Measurements from ENCODE around the gene PHF20. TPM values are rescaled to one million over a fixed set of nuclear protein-coding genes. Genes with fewer than 3 reads are reported as not detected.

Gene PHF20
- total and polyA plus RNA-seq, 2 of the 13 experiments (the other 11 are each of a cell fraction or from before 2014, with no cell fraction given), result 22.8 to 34.1 TPM

DNA sequence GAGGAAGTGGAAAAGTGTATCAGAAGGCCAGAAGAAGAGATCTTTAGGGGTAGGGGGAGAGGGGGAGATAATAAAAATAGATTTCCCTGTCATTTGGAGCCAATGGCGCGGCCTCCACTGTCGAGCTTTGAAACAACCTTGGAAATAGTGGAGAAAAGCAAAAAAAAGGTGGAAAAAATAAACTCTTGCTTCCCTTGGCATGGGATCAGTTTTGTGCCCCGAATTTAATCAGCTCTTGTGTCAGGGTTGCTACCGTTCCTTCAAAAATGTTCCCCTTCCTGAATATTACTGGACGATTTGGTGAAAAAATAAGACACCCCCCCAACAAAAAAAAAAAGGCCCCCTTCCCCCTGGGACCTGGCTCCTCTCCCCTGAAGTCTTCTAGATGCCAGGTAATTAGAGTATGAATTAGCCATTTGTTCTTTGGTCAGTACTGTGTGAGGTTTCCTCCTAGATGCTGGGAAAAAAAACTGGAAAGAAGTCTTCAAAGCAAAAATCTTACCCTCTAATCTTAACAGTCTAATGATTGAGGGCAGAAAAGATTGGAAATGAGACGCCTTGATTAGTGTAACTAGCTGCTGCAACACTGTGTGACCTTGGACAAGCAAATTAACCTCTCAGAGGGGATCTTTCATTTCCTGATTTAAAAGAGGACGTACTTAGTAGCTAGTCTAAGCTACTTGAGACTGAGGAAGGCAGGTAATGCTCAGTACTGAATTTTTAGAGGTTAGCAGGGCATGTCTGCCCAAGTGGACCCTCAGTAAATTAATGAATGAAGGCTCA, 28.9 kb upstream of the PHF20 start (continued):
- TF ChIP-seq, protein P1, sequence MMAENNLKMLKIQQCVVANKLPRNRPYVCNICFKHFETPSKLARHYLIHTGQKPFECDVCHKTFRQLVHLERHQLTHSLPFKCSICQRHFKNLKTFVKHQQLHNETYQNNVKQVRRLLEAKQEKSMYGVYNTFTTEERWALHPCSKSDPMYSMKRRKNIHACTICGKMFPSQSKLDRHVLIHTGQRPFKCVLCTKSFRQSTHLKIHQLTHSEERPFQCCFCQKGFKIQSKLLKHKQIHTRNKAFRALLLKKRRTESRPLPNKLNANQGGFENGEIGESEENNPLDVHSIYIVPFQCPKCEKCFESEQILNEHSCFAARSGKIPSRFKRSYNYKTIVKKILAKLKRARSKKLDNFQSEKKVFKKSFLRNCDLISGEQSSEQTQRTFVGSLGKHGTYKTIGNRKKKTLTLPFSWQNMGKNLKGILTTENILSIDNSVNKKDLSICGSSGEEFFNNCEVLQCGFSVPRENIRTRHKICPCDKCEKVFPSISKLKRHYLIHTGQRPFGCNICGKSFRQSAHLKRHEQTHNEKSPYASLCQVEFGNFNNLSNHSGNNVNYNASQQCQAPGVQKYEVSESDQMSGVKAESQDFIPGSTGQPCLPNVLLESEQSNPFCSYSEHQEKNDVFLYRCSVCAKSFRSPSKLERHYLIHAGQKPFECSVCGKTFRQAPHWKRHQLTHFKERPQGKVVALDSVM (CRISPR knock-in tag; IDR thresholded peaks at IDR 0.05), result no peak
- TF ChIP-seq SP2 (CRISPR knock-in tag; IDR thresholded peaks at IDR 0.05) (no peak), FOXC1 (CRISPR knock-in tag; IDR thresholded peaks at IDR 0.05; ENCODE audit: borderline replicate concordance) (no peak), RAD21 (CRISPR knock-in tag; IDR thresholded peaks at IDR 0.05) (no peak), ZNF567 (CRISPR knock-in tag; IDR thresholded peaks at IDR 0.05; ENCODE audit: borderline replicate concordance) (peak; percentile 34; the same call in 1 of the 2 replicates), ADNP (CRISPR knock-in tag; IDR thresholded peaks at IDR 0.05) (no peak), JUNB (CRISPR knock-in tag; IDR thresholded peaks at IDR 0.05; ENCODE audit: borderline replicate concordance) (no peak), ZFP41 (CRISPR knock-in tag; IDR thresholded peaks at IDR 0.05; ENCODE audit: borderline replicate concordance) (no peak), ZNF605 (CRISPR knock-in tag; IDR thresholded peaks at IDR 0.05) (no peak), ZSCAN9 (CRISPR knock-in tag; IDR thresholded peaks at IDR 0.05; ENCODE audit: borderline replicate concordance) (no peak), SMAD1 (CRISPR knock-in tag; IDR thresholded peaks at IDR 0.05; ENCODE audit: borderline replicate concordance, low read depth) (no peak), ARHGAP35 (CRISPR knock-in tag; IDR thresholded peaks at IDR 0.05; ENCODE audit: borderline replicate concordance) (no peak), CREB1 (IDR thresholded peaks at IDR 0.05) (no peak), CREB1 (CRISPR knock-in tag; IDR thresholded peaks at IDR 0.05) (no peak)
- TF ChIP-seq, protein P2, sequence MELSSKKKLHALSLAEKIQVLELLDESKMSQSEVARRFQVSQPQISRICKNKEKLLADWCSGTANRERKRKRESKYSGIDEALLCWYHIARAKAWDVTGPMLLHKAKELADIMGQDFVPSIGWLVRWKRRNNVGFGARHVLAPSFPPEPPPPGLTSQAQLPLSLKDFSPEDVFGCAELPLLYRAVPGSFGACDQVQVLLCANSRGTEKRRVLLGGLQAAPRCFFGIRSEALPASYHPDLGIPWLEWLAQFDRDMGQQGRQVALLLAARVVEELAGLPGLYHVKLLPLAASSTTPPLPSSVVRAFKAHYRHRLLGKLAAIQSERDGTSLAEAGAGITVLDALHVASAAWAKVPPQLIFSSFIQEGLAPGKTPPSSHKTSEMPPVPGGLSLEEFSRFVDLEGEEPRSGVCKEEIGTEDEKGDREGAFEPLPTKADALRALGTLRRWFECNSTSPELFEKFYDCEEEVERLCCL (CRISPR knock-in tag; IDR thresholded peaks at IDR 0.05; ENCODE audit: borderline replicate concordance), result no peak
- TF ChIP-seq, protein P3, sequence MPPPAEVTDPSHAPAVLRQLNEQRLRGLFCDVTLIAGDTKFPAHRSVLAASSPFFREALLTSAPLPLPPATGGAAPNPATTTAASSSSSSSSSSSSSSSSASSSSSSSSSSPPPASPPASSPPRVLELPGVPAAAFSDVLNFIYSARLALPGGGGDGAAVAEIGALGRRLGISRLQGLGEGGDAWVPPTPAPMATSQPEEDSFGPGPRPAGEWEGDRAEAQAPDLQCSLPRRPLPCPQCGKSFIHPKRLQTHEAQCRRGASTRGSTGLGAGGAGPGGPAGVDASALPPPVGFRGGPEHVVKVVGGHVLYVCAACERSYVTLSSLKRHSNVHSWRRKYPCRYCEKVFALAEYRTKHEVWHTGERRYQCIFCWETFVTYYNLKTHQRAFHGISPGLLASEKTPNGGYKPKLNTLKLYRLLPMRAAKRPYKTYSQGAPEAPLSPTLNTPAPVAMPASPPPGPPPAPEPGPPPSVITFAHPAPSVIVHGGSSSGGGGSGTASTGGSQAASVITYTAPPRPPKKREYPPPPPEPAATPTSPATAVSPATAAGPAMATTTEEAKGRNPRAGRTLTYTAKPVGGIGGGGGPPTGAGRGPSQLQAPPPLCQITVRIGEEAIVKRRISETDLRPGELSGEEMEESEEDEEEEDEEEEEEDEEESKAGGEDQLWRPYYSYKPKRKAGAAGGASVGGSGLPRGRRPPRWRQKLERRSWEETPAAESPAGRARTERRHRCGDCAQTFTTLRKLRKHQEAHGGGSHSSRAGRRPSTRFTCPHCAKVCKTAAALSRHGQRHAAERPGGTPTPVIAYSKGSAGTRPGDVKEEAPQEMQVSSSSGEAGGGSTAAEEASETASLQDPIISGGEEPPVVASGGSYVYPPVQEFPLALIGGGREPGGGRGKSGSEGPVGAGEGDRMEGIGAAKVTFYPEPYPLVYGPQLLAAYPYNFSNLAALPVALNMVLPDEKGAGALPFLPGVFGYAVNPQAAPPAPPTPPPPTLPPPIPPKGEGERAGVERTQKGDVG (CRISPR knock-in tag; IDR thresholded peaks at IDR 0.05; ENCODE audit: borderline replicate concordance), result no peak
- TF ChIP-seq, protein P4, sequence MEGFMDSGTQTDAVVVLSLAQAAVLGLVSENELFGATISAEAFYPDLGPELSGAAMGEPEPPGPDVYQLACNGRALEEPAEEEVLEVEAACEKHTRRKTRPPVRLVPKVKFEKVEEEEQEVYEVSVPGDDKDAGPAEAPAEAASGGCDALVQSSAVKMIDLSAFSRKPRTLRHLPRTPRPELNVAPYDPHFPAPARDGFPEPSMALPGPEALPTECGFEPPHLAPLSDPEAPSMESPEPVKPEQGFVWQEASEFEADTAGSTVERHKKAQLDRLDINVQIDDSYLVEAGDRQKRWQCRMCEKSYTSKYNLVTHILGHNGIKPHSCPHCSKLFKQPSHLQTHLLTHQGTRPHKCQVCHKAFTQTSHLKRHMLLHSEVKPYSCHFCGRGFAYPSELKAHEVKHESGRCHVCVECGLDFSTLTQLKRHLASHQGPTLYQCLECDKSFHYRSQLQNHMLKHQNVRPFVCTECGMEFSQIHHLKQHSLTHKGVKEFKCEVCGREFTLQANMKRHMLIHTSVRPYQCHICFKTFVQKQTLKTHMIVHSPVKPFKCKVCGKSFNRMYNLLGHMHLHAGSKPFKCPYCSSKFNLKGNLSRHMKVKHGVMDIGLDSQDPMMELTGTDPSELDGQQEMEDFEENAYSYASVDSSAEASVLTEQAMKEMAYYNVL (CRISPR knock-in tag; IDR thresholded peaks at IDR 0.05; ENCODE audit: borderline replicate concordance), result 0 out of 2 replicates have a peak, but pooled peaks have one; percentile 11
- TF ChIP-seq, protein P5, sequence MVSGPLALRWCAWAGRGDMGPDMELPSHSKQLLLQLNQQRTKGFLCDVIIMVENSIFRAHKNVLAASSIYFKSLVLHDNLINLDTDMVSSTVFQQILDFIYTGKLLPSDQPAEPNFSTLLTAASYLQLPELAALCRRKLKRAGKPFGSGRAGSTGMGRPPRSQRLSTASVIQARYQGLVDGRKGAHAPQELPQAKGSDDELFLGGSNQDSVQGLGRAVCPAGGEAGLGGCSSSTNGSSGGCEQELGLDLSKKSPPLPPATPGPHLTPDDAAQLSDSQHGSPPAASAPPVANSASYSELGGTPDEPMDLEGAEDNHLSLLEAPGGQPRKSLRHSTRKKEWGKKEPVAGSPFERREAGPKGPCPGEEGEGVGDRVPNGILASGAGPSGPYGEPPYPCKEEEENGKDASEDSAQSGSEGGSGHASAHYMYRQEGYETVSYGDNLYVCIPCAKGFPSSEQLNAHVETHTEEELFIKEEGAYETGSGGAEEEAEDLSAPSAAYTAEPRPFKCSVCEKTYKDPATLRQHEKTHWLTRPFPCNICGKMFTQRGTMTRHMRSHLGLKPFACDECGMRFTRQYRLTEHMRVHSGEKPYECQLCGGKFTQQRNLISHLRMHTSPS (CRISPR knock-in tag; IDR thresholded peaks at IDR 0.05; ENCODE audit: low read depth), result no peak
